DMS 273 (cell line): Measurements from ENCODE around the gene DLGAP4.

ENCODE experiments used
- DNase-seq: peaks from one replicate; lab custom pipeline; 2025; ENCODE audit not compliant: unreplicated experiment; lab: John Stamatoyannopoulos, UW

The DLGAP4 gene

GRCh38 chr20:36349384-36350170 is 43.4 kb downstream of the DLGAP4 start:
- no peak for DNase-seq

GRCh38 chr20:36350439-36350838 is 44.3 kb downstream of the DLGAP4 start:
- no peak for DNase-seq

DNA sequence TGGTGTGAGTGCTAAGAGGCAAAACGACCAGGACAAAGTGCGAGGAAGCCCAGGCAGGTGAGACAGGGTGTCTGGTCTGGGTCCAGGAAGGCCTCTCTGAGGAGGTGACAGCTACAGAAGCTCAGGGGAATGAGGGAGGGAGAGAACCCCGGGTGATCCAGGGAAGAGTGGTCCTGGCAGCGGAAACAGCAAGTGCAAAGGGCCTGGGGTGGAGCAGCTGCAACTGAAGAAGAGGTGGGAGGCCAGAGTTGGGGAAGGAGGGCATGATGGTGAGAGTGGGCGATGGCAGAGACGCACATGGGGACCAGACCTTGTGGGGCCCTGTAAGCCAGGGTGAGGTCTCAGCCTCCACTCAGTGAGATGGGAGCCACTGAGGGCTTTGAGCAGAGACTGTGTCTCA is 45.8 kb downstream of the DLGAP4 start:
- DNase-seq: no peak

GRCh38 chr20:36352843-36353553 is 46.9 kb downstream of the DLGAP4 start:
- no peak for DNase-seq

- no peak for DNase-seq
Observed at GRCh38 chr20:36353740-36354139, 47.6 kb downstream of the DLGAP4 start.

DNA sequence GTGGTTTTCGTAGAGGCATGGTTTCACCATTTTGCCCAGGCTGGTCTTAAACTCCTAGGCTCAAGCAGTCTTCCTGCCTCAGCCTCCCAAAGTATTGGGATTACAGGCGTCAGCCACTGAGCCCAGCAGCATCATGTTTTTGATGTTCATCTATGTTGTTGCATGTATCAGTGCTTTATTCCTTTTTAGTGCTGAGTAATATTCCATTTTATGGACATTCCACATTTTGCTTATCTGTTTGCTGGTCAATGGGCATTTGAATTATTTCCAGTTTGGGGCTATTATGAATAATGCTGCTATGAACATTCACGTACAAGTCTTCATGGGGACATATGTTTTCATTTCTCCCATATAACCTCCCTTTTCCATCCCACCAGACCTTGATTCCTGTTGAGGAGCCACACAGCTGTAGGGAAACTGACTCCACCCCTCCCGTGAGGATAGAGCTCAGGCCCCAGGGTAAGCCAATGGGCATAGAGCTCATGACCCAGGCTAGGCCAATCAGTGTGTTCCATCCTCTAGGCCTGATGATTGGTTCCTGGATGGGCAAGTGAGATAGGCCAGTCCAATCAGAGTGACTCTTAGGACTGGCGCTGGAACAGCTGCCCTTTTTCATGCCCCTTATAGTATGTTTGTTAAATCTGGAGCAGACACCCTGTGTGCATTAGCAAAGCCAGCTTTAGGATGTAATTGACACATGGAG is 49.5 kb downstream of the DLGAP4 start:
- peak; percentile 14 for DNase-seq

- DNase-seq: no peak
Observed at GRCh38 chr20:36359668-36360406, 53.7 kb downstream of the DLGAP4 start.

- DNase-seq: no peak
Observed at GRCh38 chr20:36360429-36360828, 54.3 kb downstream of the DLGAP4 start.

DNA sequence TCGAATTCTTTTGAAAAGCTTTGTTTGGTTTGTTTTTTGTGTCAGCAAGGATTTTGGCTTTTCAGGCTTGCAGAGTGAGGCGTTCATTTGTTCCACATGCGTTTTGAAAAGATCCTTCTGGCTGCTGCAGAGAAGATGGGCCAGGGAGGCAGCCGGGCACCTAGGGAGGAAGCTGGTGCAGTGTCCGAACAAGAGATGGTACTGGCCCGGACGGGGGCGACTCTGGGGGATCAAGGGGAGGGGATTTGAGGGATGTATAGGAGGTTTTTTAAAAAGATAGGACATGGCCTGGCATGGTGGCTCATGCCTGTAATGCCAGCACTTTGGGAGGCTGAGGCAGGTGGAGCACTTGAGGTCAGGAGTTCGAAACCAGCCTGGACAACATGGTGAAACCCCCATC is 55.3 kb downstream of the DLGAP4 start:
- DNase-seq: no peak

DNA sequence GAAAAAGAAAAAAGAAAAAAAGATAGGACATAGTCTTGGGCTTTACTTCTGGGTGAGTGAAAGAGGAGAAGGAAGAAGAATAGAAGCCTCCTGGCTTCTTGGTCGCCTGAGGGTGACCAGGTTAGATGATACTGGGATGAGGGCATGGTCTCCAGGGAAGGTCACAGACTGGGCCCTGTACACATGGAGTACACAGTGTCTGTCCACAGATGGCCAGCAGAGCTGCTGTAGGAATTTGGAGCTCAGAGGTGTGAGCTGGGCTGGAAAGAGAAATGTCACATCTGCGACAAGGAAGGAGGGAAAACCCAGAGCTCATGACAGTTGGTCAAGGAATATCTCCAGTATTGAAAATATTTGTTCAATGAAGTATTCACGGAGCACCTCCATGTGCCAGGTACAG is 56.1 kb downstream of the DLGAP4 start:
- DNase-seq: no peak

DNA sequence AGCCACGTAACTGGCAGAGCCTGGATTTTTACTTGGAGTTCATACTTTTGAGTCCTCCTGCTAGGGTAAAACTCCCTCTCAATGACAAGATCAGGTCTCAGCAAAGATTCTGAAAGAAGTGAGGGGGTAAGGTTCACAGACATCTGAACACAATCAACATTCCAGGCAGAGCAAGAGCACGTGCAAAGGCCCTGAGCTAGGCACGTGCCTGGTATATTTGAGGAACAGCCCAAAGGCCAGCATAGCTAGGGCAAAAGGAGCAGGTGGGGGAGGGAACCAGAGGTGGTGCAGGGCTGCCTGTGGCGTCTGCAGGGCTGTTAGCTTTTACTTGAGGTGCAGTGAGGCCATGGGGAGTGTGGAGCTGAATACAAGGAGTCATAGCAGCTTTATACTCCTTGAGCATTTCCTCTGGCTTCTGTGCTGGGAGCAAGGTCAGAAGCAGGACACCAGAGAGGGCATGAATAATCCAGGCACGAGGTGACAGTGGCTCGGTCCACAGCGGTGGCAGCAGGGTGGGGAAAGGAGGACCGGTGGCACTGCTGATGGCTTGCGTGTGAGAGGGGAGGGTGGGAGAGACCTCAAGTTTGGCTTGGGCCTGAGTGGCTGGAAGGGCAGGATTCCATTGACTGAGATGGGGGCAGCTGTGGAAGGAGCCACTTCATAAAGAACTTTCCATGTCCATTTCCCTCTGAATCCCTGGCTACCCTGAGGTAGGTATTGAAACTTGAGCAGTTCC is 57.0 kb downstream of the DLGAP4 start:
- DNase-seq: no peak

DNA sequence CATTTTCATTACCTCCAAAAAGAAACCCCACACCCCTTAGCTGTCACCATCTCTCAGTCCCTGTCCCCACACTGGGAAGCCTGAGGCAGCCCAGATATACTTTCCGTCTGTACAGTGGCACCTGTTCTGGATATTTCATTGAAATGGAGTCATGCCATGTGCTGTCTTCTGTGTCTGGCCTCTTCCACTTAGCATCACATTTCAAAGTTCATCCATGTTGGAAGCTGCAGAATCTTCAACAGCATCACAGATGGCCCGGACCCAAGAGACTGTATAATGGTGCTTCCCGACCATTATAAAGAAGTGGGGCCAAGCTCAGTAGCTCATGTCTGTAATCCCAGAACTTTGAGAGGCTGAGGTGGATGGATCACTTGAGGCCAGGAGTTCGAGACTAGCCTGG is 58.4 kb downstream of the DLGAP4 start:
- peak; percentile 50 for DNase-seq

DNA sequence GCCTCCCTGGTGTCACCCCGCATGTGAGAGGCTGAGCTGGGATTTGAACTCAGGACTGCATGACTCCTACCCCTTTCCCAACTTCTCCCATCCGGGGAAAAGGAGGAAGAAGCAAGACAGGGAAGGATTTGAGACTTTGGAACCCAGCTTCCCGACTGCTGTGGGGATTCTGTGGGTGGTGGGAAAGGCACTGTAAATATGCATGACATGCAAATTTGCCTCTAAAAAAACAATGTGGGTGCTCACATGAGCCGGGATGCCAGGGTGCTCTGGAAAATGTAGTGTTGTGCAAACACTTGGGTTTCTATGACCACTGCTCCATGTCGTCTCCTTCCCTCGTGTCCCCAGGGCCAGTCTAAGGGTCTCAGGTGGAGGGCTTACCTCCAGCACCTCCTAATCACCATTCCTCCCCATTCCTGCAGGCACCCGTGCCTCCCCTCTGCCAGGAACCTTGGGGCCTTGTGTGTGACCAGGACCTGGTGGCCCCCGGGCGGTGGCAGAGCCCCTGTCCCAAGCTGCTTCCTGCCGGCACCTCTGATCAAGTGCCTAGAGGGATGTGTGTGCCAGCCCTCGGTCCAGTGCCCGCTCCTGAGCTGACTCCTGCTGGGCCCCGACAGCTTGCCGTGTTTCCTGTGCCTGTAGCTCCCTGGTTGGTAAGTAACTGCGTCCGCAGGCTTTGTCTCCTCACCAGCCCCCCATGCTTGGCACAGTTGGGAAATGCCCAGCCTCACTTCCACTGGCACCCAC is 60.7 kb downstream of the DLGAP4 start:
- no peak for DNase-seq

DNA sequence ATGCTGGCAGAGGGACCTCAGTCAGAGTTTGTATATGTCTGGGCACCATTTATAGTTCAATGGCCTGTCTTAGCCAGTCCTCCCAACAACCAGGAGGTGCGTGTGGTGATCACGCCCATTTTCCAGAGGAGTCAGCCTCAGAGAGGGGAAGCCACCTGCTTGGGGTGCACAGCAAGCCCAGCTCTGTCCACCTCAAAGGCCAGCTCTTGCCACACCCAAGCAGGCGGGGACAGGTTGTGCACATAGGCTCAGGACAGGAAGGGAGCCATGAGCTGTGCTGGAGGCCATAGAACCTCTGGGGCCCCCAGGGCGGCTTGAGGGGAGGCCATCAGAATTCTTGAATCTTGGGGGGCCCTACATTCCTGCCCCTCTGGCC is 61.2 kb downstream of the DLGAP4 start:
- DNase-seq: no peak

- DNase-seq: peak; percentile 38
Observed at GRCh38 chr20:36367907-36368799, 62.0 kb downstream of the DLGAP4 start.

DNA sequence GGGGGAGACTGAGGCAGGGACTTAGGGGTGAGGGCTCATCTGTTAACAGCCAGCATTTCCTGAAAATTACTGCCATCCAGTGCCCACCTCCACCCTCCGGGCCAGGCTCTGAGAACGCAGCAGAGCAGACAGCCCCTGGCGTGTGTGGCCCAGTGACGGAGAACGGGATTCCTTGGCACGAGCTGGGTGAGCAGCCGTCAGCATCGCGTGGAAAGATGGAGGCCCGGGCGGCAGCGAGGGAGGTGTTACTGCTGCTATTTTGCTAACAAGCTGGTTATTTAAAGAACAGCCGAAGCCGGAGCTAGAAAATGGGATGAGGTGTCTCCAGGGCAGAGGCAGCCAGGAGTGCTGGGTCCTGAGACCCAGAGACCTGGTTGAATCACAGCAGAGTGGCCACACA is 62.7 kb downstream of the DLGAP4 start:
- DNase-seq: no peak

DNA sequence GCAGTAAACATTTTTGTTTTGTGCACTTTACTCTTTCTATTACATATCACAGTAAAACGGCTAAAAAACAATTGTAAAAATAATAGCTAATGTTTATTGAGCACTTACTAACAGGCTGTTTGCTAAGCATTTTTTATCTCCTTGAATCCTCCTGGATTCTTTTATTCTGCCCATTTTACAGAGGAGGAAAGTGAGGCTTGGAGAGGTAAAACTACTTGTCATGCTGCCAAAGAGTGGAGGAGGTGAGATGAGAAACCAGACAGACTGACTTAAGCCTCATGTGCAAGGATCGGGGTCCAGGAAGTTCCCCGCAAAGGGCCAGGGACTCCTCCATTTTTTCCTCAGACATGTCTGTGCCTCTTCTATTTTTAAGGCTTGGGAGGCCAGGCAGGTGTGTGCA is 63.6 kb downstream of the DLGAP4 start:
- DNase-seq: no peak

DNA sequence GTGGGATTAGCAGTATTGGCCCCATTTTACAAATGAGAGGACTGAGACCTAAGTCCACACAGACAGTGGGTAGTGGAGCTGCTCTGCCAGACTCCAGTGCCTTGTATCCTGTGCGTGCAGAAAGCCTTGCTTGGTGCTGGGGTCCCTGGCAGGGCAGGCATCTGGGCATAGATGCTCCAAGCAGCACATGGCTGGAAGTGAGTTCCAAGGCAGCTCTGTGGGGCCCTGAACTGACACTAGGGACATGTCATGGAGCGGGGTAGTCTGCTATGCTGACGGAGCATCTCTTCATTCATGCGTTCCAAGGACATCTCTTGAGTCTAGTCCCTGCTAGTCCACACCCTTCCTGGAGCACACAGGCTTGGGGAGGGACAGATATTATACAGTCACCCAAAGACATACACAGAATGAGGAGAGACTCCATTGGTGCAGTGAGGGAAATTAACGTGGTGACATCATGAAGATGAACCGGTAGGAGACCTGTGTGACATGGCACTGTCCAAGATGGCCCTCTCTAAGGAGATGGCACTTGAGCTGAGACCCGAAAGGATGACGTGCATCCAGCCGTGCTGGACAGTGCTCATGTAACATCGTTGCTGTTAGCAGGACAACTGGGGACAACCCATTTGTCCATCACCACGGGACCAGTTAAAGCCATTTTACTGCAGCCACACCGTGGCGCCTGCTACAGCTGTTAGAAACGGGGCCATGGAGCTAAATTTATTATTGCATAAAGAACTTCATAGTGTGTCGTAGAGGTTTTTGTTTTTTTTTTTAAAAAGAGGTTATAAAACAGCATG is 65.1 kb downstream of the DLGAP4 start:
- no peak for DNase-seq
